HG03135 (cell line): ENCODE results near the gene PLCB1.

Source experiments
- ATAC-seq: cut with Tn5 transposase; IDR thresholded peaks from one replicate; pipeline ENCODE4 v1.9.1; 2021; ENCODE audit warnings: mild to moderate bottlenecking, moderate library complexity; ENCODE audit not compliant: unreplicated experiment

The PLCB1 gene

GRCh38 chr20:8394308-8394945 is 262.4 kb downstream of the PLCB1 start:
- ATAC-seq, result peak; percentile 76

- no peak for ATAC-seq
Measured at GRCh38 chr20:8395956-8396355, 263.9 kb downstream of the PLCB1 start.

- ATAC-seq, result no peak
Measured at GRCh38 chr20:8398263-8399051, 266.4 kb downstream of the PLCB1 start.

- peak; percentile 97 for ATAC-seq
Measured at GRCh38 chr20:8399947-8400346, 267.9 kb downstream of the PLCB1 start.

- no peak for ATAC-seq
Measured at GRCh38 chr20:8400486-8400885, 268.4 kb downstream of the PLCB1 start.

- no peak for ATAC-seq
Measured at GRCh38 chr20:8401556-8401955, 269.5 kb downstream of the PLCB1 start.

- ATAC-seq, result no peak
Measured at GRCh38 chr20:8402798-8403197, 270.7 kb downstream of the PLCB1 start.

- no peak for ATAC-seq
Measured at GRCh38 chr20:8404912-8405635, 273.0 kb downstream of the PLCB1 start.

GRCh38 chr20:8406391-8406790 is 274.3 kb downstream of the PLCB1 start:
- ATAC-seq, result no peak

GRCh38 chr20:8408587-8409307 is 276.7 kb downstream of the PLCB1 start:
- no peak for ATAC-seq

- no peak for ATAC-seq
Measured at GRCh38 chr20:8413691-8414090, 281.6 kb downstream of the PLCB1 start.

GRCh38 chr20:8414586-8415274 is 282.7 kb downstream of the PLCB1 start:
- ATAC-seq, result no peak

GRCh38 chr20:8421981-8422380 is 289.9 kb downstream of the PLCB1 start:
- no peak for ATAC-seq

GRCh38 chr20:8423482-8423881 is 291.4 kb downstream of the PLCB1 start:
- no peak for ATAC-seq

GRCh38 chr20:8424010-8424409 is 291.9 kb downstream of the PLCB1 start:
- ATAC-seq, result no peak

GRCh38 chr20:8425016-8425415 is 292.9 kb downstream of the PLCB1 start:
- ATAC-seq, result no peak

GRCh38 chr20:8425802-8426201 is 293.7 kb downstream of the PLCB1 start:
- no peak for ATAC-seq

- ATAC-seq, result no peak
Measured at GRCh38 chr20:8427419-8428040, 295.5 kb downstream of the PLCB1 start.

- ATAC-seq, result no peak
Measured at GRCh38 chr20:8428988-8429387, 296.9 kb downstream of the PLCB1 start.
